HUES64 (cell line): Measurements from ENCODE around the gene LRRC7.

ENCODE experiments used
- H3K27ac ChIP-seq: 2 replicates; pipeline ENCODE4 v1.7.0; 2013; ENCODE audit warnings: low read depth, low read length, inconsistent platforms
- H3K27me3 ChIP-seq: 2 replicates; pipeline ENCODE4 v1.6.1; 2013; ENCODE audit warnings: mild to moderate bottlenecking, low read length; ENCODE audit not compliant: insufficient read depth
- H3K36me3 ChIP-seq: 2 replicates; pipeline ENCODE4 v1.6.1; 2013; ENCODE audit warnings: mild to moderate bottlenecking, low read length; ENCODE audit not compliant: insufficient read depth
- H3K4me1 ChIP-seq: 2 replicates; pipeline ENCODE4 v1.6.1; 2013; ENCODE audit warnings: mild to moderate bottlenecking, low read length, moderate library complexity; ENCODE audit not compliant: insufficient read depth
- H3K4me3 ChIP-seq: 2 replicates; pipeline ENCODE4 v1.5.1; 2013; ENCODE audit warnings: mild to moderate bottlenecking, low read length, moderate library complexity
- H3K9ac ChIP-seq: 2 replicates; pipeline ENCODE4 v1.6.1; 2013; ENCODE audit warnings: mild to moderate bottlenecking, low read depth, low read length
- H3K9me3 ChIP-seq: 2 replicates; pipeline ENCODE4 v1.6.1; 2013; ENCODE audit warnings: low read depth, low read length; ENCODE audit not compliant: insufficient read depth
- WGBS: fragments of 150-250, 120-280 bp; methylation state at CpG from one replicate; pipeline ENCODE4 v1.1.7; 2013; ENCODE audit warnings: missing lambda C conversion rate; 5-methylcytosine and 5-hydroxymethylcytosine counted together

The LRRC7 gene

DNA sequence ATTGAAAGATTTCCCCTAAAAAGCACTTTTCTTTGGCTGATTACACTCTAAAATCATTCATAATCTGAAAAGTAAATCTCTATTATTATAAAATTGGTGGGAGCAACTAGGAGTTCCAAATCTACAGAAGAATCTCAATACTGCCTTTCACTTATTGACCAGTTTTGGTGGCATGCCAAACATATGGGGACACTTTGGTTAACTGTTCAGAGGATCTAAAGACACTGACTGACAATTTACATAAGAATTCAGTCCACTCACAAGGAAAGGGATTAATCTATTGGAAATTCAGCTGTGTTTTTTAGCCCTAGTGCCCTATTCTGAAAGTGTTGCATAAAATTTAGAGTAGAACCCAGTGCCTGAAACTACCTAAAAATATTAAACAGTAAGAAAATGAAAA lies 524.1 kb downstream of the LRRC7 start:
- Histone ChIP-seq H3K9me3 (no peaks in the 10 kb centered on the region), H3K4me1 (0 out of 2 replicates have a peak, but pooled peaks cover 4% of the 10 kb centered on the region), H3K27ac (no peak overlapping the region), H3K9ac (no peak overlapping the region), H3K4me3 (no peak overlapping the region), H3K36me3 (no peaks in the 10 kb centered on the region), H3K27me3 (no peaks in the 10 kb centered on the region)

DNA sequence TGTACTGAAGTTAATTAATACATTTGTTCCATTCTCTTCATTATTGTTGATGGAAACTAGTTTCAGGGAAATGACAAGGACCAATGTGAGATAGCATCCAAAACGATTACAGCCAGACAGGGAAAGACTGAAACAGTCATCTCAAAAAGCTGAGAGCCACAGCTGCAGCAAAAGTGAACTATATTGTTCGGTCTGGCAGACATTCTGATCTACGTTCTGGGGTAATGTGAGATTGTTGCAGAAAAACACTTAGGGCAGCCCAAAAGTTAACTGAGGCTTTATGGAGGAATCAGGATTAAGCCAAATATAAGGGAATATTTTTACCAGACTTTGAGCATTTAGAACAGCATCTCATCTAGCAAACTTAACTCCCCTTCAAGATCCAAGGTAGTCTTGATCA lies 524.8 kb downstream of the LRRC7 start:
- H3K27me3 ChIP-seq = no peaks in the 10 kb centered on the region
- H3K9me3 ChIP-seq = no peaks in the 10 kb centered on the region
- no peak overlapping the region for H3K4me3 ChIP-seq
- no peaks in the 10 kb centered on the region for H3K36me3 ChIP-seq
- H3K27ac ChIP-seq = no peak overlapping the region
- 89% methylated on average over 3 of the region's 3 CpGs for WGBS
- 0 out of 2 replicates have a peak, but pooled peaks cover 4% of the 10 kb centered on the region for H3K4me1 ChIP-seq
- no peak overlapping the region for H3K9ac ChIP-seq

DNA sequence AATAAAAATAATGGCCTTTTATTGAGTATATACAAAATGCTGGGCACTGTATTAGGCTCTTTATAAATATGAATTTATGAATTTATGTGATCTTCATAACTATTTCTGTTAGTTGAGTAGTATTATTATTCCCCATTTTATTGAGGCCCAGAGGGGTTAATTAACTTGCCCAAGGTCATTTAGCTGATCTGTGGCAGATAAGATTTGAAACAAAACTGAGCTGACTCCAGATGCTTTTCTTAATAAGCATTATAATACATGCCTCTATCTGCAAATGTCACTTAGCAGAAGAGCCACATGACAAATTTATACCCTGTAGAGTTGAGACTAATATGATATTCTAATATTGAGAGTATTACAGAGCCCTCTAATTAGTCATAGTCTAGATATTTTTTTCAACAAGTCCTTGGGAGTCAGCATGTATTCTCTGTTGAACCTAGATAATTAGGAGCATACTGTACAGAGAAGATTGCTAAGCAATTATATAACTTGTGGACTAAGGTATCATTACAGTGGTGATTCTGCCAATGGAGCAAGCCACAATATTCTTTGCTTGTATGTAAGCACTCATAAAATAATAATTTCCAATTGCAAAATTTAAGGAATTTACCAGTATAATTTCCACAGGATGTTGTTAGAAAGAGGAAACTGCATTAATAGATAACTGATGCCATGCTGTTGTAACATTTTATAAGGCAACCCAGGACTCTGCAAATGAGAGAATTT lies 525.7 kb downstream of the LRRC7 start:
- no peak overlapping the region for H3K4me3 ChIP-seq
- no peaks in the 10 kb centered on the region for H3K27me3 ChIP-seq
- no peaks in the 10 kb centered on the region for H3K9me3 ChIP-seq
- no peak overlapping the region for H3K9ac ChIP-seq
- H3K27ac ChIP-seq = no peak overlapping the region
- H3K4me1 ChIP-seq = 0 out of 2 replicates have a peak, but pooled peaks cover 4% of the 10 kb centered on the region
- H3K36me3 ChIP-seq = no peaks in the 10 kb centered on the region

DNA sequence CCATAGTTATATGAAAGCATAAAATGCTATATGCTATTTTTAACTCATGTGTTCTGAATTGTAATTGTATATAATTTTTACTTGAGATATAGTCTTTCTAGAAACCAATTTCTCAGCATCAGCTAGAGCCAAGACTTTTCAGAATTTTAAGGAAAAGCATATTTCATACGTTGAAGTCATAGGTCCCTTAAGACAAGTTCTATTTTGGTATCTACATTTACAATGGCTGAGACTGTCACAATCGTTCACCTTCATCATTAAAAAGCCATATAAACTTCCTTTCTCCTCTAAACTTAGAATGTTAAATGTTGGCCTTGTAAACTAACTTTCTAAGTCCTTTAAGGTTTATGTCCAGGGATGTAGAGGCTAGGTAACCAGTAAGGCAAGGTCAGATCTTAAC lies 533.5 kb downstream of the LRRC7 start:
- Histone ChIP-seq H3K36me3 (no peaks in the 10 kb centered on the region), H3K4me3 (no peak overlapping the region), H3K27ac (no peak overlapping the region), H3K4me1 (no peaks in the 10 kb centered on the region), H3K9ac (no peak overlapping the region), H3K9me3 (no peaks in the 10 kb centered on the region), H3K27me3 (no peaks in the 10 kb centered on the region)
- WGBS = 79% methylated on average over 2 of the region's 2 CpGs

GRCh38 chr1:70101774-70102173 lies 534.1 kb downstream of the LRRC7 start:
- no peaks in the 10 kb centered on the region for H3K4me1 ChIP-seq
- no peak overlapping the region for H3K9ac ChIP-seq
- H3K36me3 ChIP-seq = no peaks in the 10 kb centered on the region
- H3K9me3 ChIP-seq = no peaks in the 10 kb centered on the region
- no peak overlapping the region for H3K4me3 ChIP-seq
- 100% methylated on average over 1 of the region's 1 CpG for WGBS
- no peak overlapping the region for H3K27ac ChIP-seq
- H3K27me3 ChIP-seq = no peaks in the 10 kb centered on the region

DNA sequence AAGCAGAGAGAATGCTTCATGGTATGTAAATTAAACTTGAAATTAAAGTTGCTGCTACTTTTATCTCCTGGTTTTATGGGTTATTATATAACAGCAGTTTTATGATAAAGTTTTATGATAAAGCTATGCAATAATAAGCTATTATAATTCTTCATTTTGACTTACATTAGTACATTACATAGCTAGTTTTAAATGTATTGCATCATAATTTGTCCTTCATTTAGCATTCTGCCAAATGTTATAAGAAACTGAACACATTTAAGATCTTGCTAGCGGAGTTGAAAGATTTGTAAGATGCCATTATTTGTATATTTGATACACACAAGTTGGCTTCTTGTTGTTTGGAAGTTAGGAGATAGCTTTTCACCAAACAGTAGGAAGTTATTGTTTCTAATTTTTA lies 536.0 kb downstream of the LRRC7 start:
- no peaks in the 10 kb centered on the region for H3K27me3 ChIP-seq
- no peaks in the 10 kb centered on the region for H3K36me3 ChIP-seq
- H3K4me1 ChIP-seq = no peaks in the 10 kb centered on the region
- H3K4me3 ChIP-seq = no peak overlapping the region
- no peak overlapping the region for H3K27ac ChIP-seq
- no peak overlapping the region for H3K9ac ChIP-seq
- no peaks in the 10 kb centered on the region for H3K9me3 ChIP-seq
- 100% methylated on average over 1 of the region's 1 CpG for WGBS

DNA sequence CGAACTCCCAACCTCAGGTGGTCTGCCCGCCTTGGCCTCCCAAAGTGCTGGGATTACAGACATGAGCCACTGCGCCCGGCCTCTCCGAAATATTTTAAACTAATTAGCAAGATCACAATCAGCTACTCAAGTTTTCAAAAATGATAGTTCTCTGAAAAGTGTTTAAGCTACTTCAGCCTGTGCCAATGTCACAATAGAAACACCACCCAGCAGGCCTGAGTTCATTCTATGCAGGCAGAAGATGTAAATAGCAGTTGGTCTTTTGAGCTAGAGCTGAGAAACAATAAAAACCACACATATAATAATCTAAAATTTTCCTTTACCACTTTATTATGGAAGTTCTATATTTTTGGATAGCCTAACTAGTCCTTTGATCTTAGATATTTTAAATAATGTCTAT lies 541.5 kb downstream of the LRRC7 start:
- H3K36me3 ChIP-seq = no peaks in the 10 kb centered on the region
- no peaks in the 10 kb centered on the region for H3K4me1 ChIP-seq
- WGBS = 96% methylated on average over 5 of the region's 5 CpGs
- no peaks in the 10 kb centered on the region for H3K27me3 ChIP-seq
- H3K27ac ChIP-seq = no peak overlapping the region
- no peak overlapping the region for H3K4me3 ChIP-seq
- H3K9me3 ChIP-seq = no peaks in the 10 kb centered on the region
- no peak overlapping the region for H3K9ac ChIP-seq

GRCh38 chr1:70112838-70113237 lies 545.1 kb downstream of the LRRC7 start:
- H3K4me1 ChIP-seq = no peaks in the 10 kb centered on the region
- no peaks in the 10 kb centered on the region for H3K9me3 ChIP-seq
- 80% methylated on average over 4 of the region's 5 CpGs for WGBS
- no peak overlapping the region for H3K4me3 ChIP-seq
- no peaks in the 10 kb centered on the region for H3K27me3 ChIP-seq
- H3K27ac ChIP-seq = no peak overlapping the region
- H3K36me3 ChIP-seq = no peaks in the 10 kb centered on the region
- no peak overlapping the region for H3K9ac ChIP-seq

- Histone ChIP-seq H3K9ac (no peak overlapping the region), H3K27me3 (no peaks in the 10 kb centered on the region), H3K27ac (no peak overlapping the region), H3K36me3 (no peaks in the 10 kb centered on the region), H3K4me1 (no peaks in the 10 kb centered on the region; the same call in 1 of the 2 replicates), H3K4me3 (no peak overlapping the region), H3K9me3 (no peaks in the 10 kb centered on the region)
- WGBS = 83% methylated on average over 1 of the region's 3 CpGs
Observed at GRCh38 chr1:70115315-70115714, 547.6 kb downstream of the LRRC7 start.

DNA sequence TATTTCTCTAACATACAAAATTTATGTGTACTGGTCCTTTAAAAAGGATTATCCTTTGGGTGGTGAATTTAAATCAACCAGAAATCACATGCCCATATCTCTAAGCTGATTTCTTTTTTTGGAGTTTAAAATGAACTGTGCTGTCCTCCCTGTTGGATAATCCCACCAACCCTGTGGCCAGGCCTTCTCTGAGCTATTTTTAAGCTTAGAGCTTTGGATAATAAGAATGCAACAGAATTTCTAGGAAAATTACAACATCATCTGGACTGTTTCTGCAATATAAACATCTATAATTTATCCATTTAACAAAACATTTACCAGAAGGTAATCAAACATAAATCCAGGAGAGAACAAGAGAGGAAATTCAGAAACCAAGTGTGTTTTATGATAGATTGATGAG lies 549.3 kb downstream of the LRRC7 start:
- no peaks in the 10 kb centered on the region for H3K9me3 ChIP-seq
- no peaks in the 10 kb centered on the region for H3K36me3 ChIP-seq
- H3K9ac ChIP-seq = no peak overlapping the region
- H3K27me3 ChIP-seq = no peaks in the 10 kb centered on the region
- no peak overlapping the region for H3K27ac ChIP-seq
- H3K4me1 ChIP-seq = no peaks in the 10 kb centered on the region; the same call in 1 of the 2 replicates
- H3K4me3 ChIP-seq = no peak overlapping the region

GRCh38 chr1:70134148-70134547 lies 566.4 kb downstream of the LRRC7 start:
- no peaks in the 10 kb centered on the region for H3K36me3 ChIP-seq
- no peak overlapping the region for H3K27ac ChIP-seq
- H3K4me3 ChIP-seq = no peak overlapping the region
- H3K4me1 ChIP-seq = peaks cover 20% of the 10 kb centered on the region
- WGBS = 86% methylated on average over 2 of the region's 3 CpGs
- H3K27me3 ChIP-seq = no peaks in the 10 kb centered on the region
- no peak overlapping the region for H3K9ac ChIP-seq
- no peaks in the 10 kb centered on the region for H3K9me3 ChIP-seq

GRCh38 chr1:70140343-70140742 lies 572.6 kb downstream of the LRRC7 start:
- H3K9me3 ChIP-seq = no peaks in the 10 kb centered on the region
- no peak overlapping the region for H3K27ac ChIP-seq
- peaks cover 8% of the 10 kb centered on the region for H3K36me3 ChIP-seq
- H3K4me1 ChIP-seq = peaks cover 22% of the 10 kb centered on the region
- H3K27me3 ChIP-seq = no peaks in the 10 kb centered on the region
- no peak overlapping the region for H3K4me3 ChIP-seq
- H3K9ac ChIP-seq = no peak overlapping the region
